ENCODE results near the gene CTNNA2.

DNA sequence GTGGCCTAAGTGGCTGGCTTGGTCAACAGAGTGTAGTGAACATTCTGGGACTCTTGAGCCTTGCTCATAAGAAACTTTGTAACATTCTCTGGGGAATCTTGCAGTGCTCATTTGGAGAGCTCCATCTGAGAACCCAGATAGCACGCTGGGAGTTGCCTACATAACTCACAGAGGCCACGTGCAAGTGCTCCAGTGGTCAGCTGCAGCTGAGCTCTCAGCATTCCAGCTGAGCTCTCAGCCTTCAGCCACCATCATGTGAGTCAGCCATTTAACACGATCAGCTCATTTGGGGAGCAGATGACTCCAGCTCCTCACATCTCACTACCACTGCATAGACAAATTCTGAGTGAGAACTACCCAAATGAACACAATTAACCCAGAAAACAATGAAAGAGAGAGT, 25.5 kb upstream of the CTNNA2 start:
- TF ChIP-seq MXI1 (IDR thresholded peaks at IDR 0.05; ENCODE audit: low read depth, low read length) (no peak), JUND (IDR thresholded peaks at IDR 0.05) (no peak), FOXM1 (IDR thresholded peaks at IDR 0.05; ENCODE audit: low read depth) (no peak), TAF1 (IDR thresholded peaks at IDR 0.05; ENCODE audit: borderline replicate concordance, low read depth, low read length) (no peak), CHD2 (IDR thresholded peaks at IDR 0.05; ENCODE audit: low read length, partially characterized antibody) (no peak), RAD21 (IDR thresholded peaks at IDR 0.05; ENCODE audit: low read length) (no peak)
- TF ChIP-seq, protein P1, sequence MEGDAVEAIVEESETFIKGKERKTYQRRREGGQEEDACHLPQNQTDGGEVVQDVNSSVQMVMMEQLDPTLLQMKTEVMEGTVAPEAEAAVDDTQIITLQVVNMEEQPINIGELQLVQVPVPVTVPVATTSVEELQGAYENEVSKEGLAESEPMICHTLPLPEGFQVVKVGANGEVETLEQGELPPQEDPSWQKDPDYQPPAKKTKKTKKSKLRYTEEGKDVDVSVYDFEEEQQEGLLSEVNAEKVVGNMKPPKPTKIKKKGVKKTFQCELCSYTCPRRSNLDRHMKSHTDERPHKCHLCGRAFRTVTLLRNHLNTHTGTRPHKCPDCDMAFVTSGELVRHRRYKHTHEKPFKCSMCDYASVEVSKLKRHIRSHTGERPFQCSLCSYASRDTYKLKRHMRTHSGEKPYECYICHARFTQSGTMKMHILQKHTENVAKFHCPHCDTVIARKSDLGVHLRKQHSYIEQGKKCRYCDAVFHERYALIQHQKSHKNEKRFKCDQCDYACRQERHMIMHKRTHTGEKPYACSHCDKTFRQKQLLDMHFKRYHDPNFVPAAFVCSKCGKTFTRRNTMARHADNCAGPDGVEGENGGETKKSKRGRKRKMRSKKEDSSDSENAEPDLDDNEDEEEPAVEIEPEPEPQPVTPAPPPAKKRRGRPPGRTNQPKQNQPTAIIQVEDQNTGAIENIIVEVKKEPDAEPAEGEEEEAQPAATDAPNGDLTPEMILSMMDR (IDR thresholded peaks at IDR 0.05) = no peak
- TF ChIP-seq, protein P2, sequence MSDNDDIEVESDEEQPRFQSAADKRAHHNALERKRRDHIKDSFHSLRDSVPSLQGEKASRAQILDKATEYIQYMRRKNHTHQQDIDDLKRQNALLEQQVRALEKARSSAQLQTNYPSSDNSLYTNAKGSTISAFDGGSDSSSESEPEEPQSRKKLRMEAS (IDR thresholded peaks at IDR 0.05; ENCODE audit: low read depth) = no peak
- TF ChIP-seq, protein P3, sequence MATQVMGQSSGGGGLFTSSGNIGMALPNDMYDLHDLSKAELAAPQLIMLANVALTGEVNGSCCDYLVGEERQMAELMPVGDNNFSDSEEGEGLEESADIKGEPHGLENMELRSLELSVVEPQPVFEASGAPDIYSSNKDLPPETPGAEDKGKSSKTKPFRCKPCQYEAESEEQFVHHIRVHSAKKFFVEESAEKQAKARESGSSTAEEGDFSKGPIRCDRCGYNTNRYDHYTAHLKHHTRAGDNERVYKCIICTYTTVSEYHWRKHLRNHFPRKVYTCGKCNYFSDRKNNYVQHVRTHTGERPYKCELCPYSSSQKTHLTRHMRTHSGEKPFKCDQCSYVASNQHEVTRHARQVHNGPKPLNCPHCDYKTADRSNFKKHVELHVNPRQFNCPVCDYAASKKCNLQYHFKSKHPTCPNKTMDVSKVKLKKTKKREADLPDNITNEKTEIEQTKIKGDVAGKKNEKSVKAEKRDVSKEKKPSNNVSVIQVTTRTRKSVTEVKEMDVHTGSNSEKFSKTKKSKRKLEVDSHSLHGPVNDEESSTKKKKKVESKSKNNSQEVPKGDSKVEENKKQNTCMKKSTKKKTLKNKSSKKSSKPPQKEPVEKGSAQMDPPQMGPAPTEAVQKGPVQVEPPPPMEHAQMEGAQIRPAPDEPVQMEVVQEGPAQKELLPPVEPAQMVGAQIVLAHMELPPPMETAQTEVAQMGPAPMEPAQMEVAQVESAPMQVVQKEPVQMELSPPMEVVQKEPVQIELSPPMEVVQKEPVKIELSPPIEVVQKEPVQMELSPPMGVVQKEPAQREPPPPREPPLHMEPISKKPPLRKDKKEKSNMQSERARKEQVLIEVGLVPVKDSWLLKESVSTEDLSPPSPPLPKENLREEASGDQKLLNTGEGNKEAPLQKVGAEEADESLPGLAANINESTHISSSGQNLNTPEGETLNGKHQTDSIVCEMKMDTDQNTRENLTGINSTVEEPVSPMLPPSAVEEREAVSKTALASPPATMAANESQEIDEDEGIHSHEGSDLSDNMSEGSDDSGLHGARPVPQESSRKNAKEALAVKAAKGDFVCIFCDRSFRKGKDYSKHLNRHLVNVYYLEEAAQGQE (IDR thresholded peaks at IDR 0.05; ENCODE audit: low read depth, low read length) = no peak

Data from SK-N-SH (cell line).